HG03432 (cell line): ENCODE results near the gene CYBB.

Source experiments
- ATAC-seq: cut with Tn5 transposase; IDR thresholded peaks from one replicate; pipeline ENCODE4 v1.9.1; 2021; ENCODE audit warnings: mild to moderate bottlenecking, moderate library complexity; ENCODE audit not compliant: unreplicated experiment

Gene CYBB

DNA sequence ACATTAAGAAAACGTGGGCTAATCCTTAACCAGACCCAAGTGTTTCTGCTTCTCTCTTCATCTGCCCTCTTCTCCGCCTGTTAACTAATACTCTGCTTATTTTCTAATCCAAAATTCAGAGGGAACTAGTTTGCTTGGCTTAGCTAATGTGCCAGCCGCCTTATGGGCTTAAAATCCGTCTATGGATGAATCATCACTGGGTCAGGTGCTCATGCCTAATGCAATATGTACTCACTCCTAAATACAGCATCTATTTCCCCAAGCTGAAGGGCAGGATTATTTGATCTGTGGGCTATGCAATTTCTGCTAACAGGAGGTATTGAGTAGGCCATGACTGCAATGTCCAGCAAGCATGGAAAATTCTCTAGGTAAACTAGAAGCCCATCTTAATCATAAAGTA, 55.1 kb downstream of the CYBB start:
- ATAC-seq: no peak

GRCh38 chrX:37840931-37841330, 61.1 kb downstream of the CYBB start:
- ATAC-seq: no peak

GRCh38 chrX:37844622-37845021, 64.8 kb downstream of the CYBB start:
- ATAC-seq: no peak

DNA sequence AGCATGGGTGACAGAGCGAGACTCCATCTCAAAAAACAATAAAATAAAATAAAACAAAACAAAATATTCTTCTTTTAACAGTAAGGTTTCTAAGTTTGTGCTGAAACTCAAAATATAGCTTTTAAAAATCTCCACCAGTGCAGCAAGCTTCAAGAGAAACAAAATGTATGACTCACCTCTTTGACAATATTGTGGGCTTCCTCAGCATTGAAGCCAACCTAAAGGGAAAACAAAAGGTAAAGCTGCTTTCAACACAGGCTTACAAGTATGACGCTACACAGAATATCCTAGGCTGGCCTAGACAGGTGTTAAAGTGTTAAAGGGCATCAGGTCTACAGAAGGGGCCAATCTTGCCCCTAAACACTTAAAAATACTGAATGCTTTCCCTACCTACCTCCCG, 66.3 kb downstream of the CYBB start:
- ATAC-seq: no peak

GRCh38 chrX:37846558-37846933, 66.7 kb downstream of the CYBB start:
- ATAC-seq: no peak

DNA sequence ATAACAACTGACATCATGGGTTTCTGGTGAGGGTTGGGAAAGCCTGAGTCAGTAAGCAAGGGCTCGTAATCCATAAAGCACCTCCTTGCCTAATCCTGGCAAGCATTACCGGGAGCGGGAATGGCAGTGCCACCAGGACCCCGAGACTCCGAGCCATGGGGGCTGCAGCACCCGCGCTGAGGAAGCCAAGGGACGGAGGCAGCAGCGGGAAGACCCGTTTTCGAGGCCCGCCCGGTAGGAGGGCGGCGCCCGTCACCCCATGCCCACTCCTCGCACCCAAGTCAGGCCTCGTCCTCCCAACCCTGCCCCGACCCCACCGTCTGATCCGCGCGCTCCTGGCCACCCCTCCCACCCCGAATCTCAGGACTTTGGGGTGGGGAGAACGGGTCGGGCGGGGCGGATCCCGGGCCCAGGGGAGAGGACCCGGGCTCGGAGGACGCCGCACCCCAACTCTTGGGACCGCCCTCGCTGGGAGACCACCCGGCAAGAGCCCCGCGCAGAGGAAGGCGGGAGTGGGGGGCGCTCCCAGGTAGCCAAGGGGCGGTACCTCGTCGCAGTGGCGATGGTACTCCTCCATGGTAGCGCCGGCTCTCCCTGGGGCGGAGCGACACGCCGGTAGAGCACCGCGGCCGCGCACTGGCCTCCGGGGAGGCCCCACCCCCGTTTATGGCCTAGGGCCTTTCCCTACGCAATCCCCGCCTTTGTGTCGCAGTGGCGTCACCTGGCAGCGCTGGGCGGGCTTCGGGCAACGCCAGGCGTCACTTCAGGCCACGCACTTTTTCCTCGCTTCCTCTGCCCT, 67.3 kb downstream of the CYBB start, which contains the start of gene DYNLT3:
Gene DYNLT3, minus strand, starts transcription at position 638 of the 799 bp plus-strand sequence. Its CDS starts 61 bp downstream, at position 577.
- peak; percentile 100 for ATAC-seq

DNA sequence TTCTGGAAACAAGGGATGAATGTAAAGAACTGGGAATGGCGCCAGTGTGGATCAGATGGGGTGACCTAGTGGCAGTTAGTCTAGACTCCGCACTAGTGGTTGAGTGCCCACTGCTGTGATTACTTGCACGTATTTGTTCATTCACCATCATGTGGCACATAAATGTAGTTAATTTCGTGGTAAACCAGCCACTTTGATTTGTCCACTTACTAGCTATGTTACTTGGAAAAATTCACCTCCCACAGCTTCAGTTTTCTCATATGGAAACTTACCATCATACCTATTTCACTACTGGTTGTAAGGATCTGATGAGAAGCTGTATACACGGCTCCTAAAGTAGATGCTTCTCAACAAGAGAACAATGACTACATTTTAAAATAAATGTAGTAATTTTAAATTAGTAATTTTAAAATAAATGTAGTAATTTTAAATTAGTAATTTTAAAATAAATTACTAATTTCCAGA, 67.9 kb downstream of the CYBB start:
- ATAC-seq: no peak

- no peak for ATAC-seq
Observed at GRCh38 chrX:37854148-37854547, 74.3 kb downstream of the CYBB start.

- no peak for ATAC-seq
Observed at GRCh38 chrX:37854748-37855147, 74.9 kb downstream of the CYBB start.

- ATAC-seq: no peak
Observed at GRCh38 chrX:37860721-37861120, 80.9 kb downstream of the CYBB start.

GRCh38 chrX:37862851-37863250, 83.0 kb downstream of the CYBB start:
- ATAC-seq: no peak
